BE2C (cell line): Measurements from ENCODE around the gene CEBPE.

Experiments
- DNase-seq: peaks from one replicate; pipeline ENCODE4 v3.0.0-alpha.2; 2020
- H3K27me3 ChIP-seq: fragments of 250-450 bp; sonication (Bioruptor Pico); 2 replicates; pipeline ENCODE4 v1.5.1; 2020; ENCODE audit warnings: mild to moderate bottlenecking
- H3K36me3 ChIP-seq: fragments of 250-450 bp; sonication (Bioruptor Pico); 2 replicates; pipeline ENCODE4 v1.5.1; 2020; ENCODE audit warnings: mild to moderate bottlenecking
- H3K4me1 ChIP-seq: fragments of 250-450 bp; sonication (Bioruptor Pico); 2 replicates; pipeline ENCODE4 v1.5.1; 2020
- H3K4me3 ChIP-seq: 2 replicates; pipeline ENCODE4 v1.5.1; 2011; ENCODE audit warnings: low read depth, low read length
- H3K9me3 ChIP-seq: fragments of 250-450 bp; sonication (Bioruptor Pico); 2 replicates; pipeline ENCODE4 v1.5.1; 2020
- CTCF ChIP-seq: IDR thresholded peaks from 2 replicates; pipeline ENCODE4 v1.5.1; 2012; ENCODE audit warnings: mild to moderate bottlenecking, low read depth, low read length

CEBPE gene

GRCh38 chr14:23106747-23107045 is 12.4 kb downstream of the CEBPE start:
- no peaks in the 10 kb centered on the region for H3K4me1 ChIP-seq
- 0 out of 2 replicates have a peak, but pooled peaks cover 2% of the 10 kb centered on the region for H3K9me3 ChIP-seq
- no peak for DNase-seq
- no peak overlapping the region for H3K4me3 ChIP-seq
- TF ChIP-seq CTCF = no peak
- H3K36me3 ChIP-seq = no peaks in the 10 kb centered on the region
- peaks cover 43% of the 10 kb centered on the region for H3K27me3 ChIP-seq

GRCh38 chr14:23105348-23105824 is 13.7 kb downstream of the CEBPE start:
- H3K27me3 ChIP-seq = peaks cover 30% of the 10 kb centered on the region
- H3K4me1 ChIP-seq = no peaks in the 10 kb centered on the region
- no peaks in the 10 kb centered on the region for H3K36me3 ChIP-seq
- H3K4me3 ChIP-seq = no peak overlapping the region
- no peak for DNase-seq
- H3K9me3 ChIP-seq = no peaks in the 10 kb centered on the region
- no peak for TF ChIP-seq CTCF

- Histone ChIP-seq H3K36me3 (no peaks in the 10 kb centered on the region), H3K4me1 (no peaks in the 10 kb centered on the region), H3K9me3 (no peaks in the 10 kb centered on the region), H3K4me3 (no peak within 1 kb of the TSS), H3K27me3 (peaks cover 24% of the 10 kb centered on the region)
- no peak for TF ChIP-seq CTCF
- DNase-seq = no peak
These were observed 14.3 kb downstream of the CEBPE start, which contains the start of gene CIROP for GRCh38 chr14:23104591-23105347. TSS of gene CIROP (minus strand) at chr14:23104989. CDS start at chr14:23104920, 69 bp downstream.

GRCh38 chr14:23104070-23104590 is 14.9 kb downstream of the CEBPE start:
- Histone ChIP-seq H3K9me3 (no peaks in the 10 kb centered on the region), H3K36me3 (no peaks in the 10 kb centered on the region), H3K27me3 (peaks cover 18% of the 10 kb centered on the region), H3K4me1 (no peaks in the 10 kb centered on the region), H3K4me3 (no peak overlapping the region)
- DNase-seq = no peak
- TF ChIP-seq CTCF = no peak

GRCh38 chr14:23103581-23103980 is 15.5 kb downstream of the CEBPE start:
- no peak for DNase-seq
- TF ChIP-seq CTCF = no peak
- no peaks in the 10 kb centered on the region for H3K9me3 ChIP-seq
- H3K36me3 ChIP-seq = no peaks in the 10 kb centered on the region
- peaks cover 18% of the 10 kb centered on the region for H3K27me3 ChIP-seq
- no peaks in the 10 kb centered on the region for H3K4me1 ChIP-seq
- no peak overlapping the region for H3K4me3 ChIP-seq

- Histone ChIP-seq H3K4me3 (no peak overlapping the region), H3K36me3 (0 out of 2 replicates have a peak, but pooled peaks cover 5% of the 10 kb centered on the region), H3K9me3 (no peaks in the 10 kb centered on the region), H3K4me1 (no peaks in the 10 kb centered on the region), H3K27me3 (peaks cover 18% of the 10 kb centered on the region)
- no peak for DNase-seq
- TF ChIP-seq CTCF = no peak
These were observed 16.3 kb downstream of the CEBPE start for GRCh38 chr14:23102801-23103200.
